IPS DF 6.9 (cell line): Measurements from ENCODE around the gene DMD.

Experiments used
- DNase-seq: peaks from one replicate; pipeline ENCODE4 v3.0.0-alpha.2; 2013; ENCODE audit warnings: low read depth, low spot score
- H3K27ac ChIP-seq: one replicate; pipeline ENCODE4 v1.5.1; 2013; ENCODE audit warnings: low read length, control low read depth
- H3K27me3 ChIP-seq: 2 replicates; pipeline ENCODE4 v1.6.1; 2013; ENCODE audit warnings: mild to moderate bottlenecking, low read length; ENCODE audit not compliant: control insufficient read depth, insufficient read depth
- H3K36me3 ChIP-seq: 2 replicates; pipeline ENCODE4 v1.6.1; 2013; ENCODE audit warnings: low read length; ENCODE audit not compliant: control insufficient read depth, insufficient read depth
- H3K4me1 ChIP-seq: 2 replicates; pipeline ENCODE4 v1.6.1; 2013; ENCODE audit warnings: low read length; ENCODE audit not compliant: control insufficient read depth, insufficient read depth
- H3K4me3 ChIP-seq: 2 replicates; pipeline ENCODE4 v1.5.1; 2013; ENCODE audit warnings: mild to moderate bottlenecking, low read length
- H3K9me3 ChIP-seq: 2 replicates; pipeline ENCODE4 v1.6.1; 2013; ENCODE audit warnings: low read length, inconsistent platforms; ENCODE audit not compliant: control insufficient read depth, insufficient read depth
- WGBS: extraction: QIAGEN DNeasy Blood & Tissue Kit; methylation state at CpG from one replicate; pipeline ENCODE4 v1.1.7; 2013; ENCODE audit warnings: mixed read lengths, missing lambda C conversion rate; ENCODE audit not compliant: insufficient read length, insufficient coverage; 5-methylcytosine and 5-hydroxymethylcytosine counted together

DMD gene

DNA sequence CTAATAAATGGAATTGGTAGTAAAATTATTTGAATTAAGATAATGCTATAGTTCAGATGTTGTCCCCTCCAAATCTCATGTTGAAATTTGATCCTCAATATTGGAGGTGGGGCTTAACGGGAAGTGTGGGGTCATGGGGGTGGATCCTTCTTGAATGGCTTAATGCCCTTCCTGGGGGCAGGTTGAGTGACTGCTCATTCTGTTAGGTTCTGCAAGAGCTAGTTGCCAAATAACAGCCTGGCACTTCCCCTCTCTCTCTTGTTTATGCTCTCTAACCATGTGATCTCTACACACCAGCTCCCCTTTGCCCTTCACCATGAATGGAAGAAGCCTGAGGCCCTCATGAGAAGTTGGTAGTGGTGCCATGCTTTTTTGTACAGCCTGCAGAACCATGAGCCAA, 1414.7 kb downstream of the DMD start:
- Histone ChIP-seq H3K36me3 (no peaks in the 10 kb centered on the region), H3K4me3 (no peak overlapping the region), H3K27me3 (no peaks in the 10 kb centered on the region), H3K4me1 (no peaks in the 10 kb centered on the region), H3K9me3 (no peaks in the 10 kb centered on the region), H3K27ac (no peak overlapping the region)
- no peak for DNase-seq
- no CpG with 5 or more reads among the region's 1 CpG for WGBS

DNA sequence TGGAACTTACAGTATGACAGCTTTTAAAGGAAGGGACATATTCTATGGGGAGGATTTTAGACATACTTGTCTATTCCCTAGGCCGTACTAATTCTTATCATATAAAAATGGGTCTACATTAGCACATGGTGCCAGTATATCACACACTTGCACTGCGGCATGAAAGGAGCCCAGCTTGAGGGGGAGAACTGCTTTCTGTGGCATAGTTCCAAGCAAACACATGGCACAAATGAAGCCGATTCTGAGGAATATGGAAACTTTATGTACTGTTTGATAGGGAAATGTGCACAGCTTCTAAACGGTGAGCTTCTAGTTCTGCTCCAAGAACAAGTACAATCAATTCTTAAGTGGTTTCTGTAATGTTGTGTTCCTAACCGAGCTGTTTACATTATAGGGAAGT, 1463.9 kb downstream of the DMD start:
- no peaks in the 10 kb centered on the region for H3K36me3 ChIP-seq
- H3K27ac ChIP-seq: no peak overlapping the region
- H3K4me3 ChIP-seq: no peak overlapping the region
- H3K9me3 ChIP-seq: no peaks in the 10 kb centered on the region
- DNase-seq: no peak
- no peaks in the 10 kb centered on the region for H3K27me3 ChIP-seq
- no peaks in the 10 kb centered on the region for H3K4me1 ChIP-seq
- no CpG with 5 or more reads among the region's 5 CpGs for WGBS

DNA sequence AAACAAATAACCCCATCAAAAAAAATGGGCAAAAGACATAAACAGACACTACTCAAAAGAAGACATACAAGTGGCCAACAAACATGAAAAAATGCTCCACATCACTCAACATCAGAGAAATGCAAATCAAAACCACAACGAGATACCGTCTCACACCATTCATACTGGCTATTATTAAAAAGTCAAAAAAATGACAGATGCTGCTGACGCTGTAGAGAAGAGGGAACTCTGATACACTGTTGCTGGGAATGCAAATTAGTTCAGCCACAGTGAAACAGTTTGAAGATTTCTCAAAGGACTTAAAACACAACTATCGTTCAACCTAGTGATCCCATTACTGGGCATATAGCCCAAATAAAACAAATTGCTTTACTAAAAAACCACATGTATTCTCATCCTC, 1468.3 kb downstream of the DMD start:
- no peak overlapping the region for H3K4me3 ChIP-seq
- WGBS: no CpG with 5 or more reads among the region's 4 CpGs
- H3K4me1 ChIP-seq: no peaks in the 10 kb centered on the region
- H3K36me3 ChIP-seq: no peaks in the 10 kb centered on the region
- no peaks in the 10 kb centered on the region for H3K9me3 ChIP-seq
- no peaks in the 10 kb centered on the region for H3K27me3 ChIP-seq
- H3K27ac ChIP-seq: no peak overlapping the region
- DNase-seq: no peak

DNA sequence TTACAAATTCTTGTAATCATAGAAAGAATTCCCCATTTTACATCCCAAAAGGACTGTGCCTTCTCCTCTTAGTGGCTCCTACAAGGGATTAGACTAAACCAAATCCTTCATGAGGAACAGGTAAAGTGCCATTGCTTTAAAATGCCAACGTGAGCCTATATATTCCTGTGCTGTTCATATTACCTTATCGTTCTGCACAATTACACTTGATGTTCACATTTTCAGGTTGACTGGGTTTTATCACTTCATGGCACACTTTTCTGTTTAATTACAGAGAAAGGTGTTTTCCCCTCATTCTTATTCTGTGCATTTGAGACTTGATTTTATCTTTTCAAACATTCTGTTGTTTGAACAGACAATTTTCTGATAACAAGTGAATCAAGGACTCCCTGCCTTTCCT, 1493.9 kb downstream of the DMD start:
- Histone ChIP-seq H3K36me3 (no peaks in the 10 kb centered on the region), H3K27ac (no peak overlapping the region), H3K4me3 (no peak overlapping the region), H3K27me3 (no peaks in the 10 kb centered on the region), H3K9me3 (no peaks in the 10 kb centered on the region), H3K4me1 (no peaks in the 10 kb centered on the region)
- WGBS: no CpG with 5 or more reads among the region's 2 CpGs
- no peak for DNase-seq

DNA sequence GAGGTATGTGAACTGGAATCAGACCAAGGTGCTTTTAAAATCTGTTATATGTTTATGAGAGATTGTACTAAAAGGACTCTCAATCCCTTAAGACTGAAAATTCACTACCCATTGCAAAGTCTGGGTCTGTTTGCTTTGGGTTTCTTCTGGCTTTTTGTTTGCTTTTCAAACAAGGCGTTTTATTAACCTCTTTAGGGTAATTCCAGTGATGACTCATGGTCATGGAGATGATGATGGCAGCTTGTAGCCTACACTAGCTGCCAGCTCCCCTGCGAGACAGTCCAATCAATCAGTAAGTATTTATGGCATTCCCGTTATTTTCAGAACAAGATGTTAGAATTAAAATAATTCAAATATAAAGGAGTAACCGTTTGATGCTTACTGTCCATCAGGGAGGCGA, 1495.7 kb downstream of the DMD start:
- no peaks in the 10 kb centered on the region for H3K4me1 ChIP-seq
- H3K9me3 ChIP-seq: no peaks in the 10 kb centered on the region
- no peak overlapping the region for H3K27ac ChIP-seq
- H3K27me3 ChIP-seq: no peaks in the 10 kb centered on the region
- DNase-seq: no peak
- no CpG with 5 or more reads among the region's 5 CpGs for WGBS
- H3K4me3 ChIP-seq: no peak overlapping the region
- H3K36me3 ChIP-seq: no peaks in the 10 kb centered on the region

DNA sequence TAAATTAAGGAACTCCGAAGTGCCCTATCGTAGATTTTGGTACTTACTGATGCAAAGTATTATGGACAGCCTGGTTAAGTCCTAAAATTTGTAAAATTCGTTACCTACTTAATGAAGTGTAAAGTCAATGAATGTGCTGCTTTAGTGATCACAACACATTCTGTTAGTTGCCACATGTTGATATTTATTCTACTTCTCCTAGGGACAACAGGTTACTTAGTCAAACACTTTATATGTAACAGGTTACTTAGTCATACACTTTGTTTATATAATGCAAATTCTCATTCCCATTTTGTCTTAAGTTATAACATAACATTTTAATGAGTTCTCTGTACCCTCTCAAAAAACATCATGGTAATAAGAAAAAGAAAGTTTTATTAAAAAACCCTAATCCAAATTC, 1496.6 kb downstream of the DMD start:
- H3K27ac ChIP-seq: no peak overlapping the region
- no CpG with 5 or more reads among the region's 3 CpGs for whole genome bisulfite sequencing
- DNase-seq: no peak

DNA sequence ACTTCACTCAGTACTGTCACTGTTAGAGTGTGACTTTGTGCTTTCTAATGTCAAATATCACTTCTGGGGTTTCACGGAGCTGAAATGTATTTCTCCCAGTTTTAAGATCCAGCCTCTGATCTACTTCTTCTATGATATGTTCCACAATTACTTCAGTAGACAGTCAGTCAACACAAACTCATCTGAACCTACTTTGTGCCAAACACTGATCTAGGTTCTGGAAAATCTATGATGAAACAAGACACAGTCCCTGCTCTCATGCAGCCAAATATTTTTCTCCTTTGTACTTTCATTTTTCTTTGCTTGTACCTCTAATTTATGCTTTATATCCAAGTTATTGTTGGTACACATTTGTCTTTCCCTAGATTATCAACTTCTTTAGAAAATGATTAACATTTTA, 1498.2 kb downstream of the DMD start:
- Histone ChIP-seq H3K27ac (no peak overlapping the region), H3K4me3 (no peak overlapping the region), H3K36me3 (no peaks in the 10 kb centered on the region), H3K4me1 (no peaks in the 10 kb centered on the region), H3K27me3 (no peaks in the 10 kb centered on the region), H3K9me3 (no peaks in the 10 kb centered on the region)
- WGBS: no CpG with 5 or more reads among the region's 1 CpG
- DNase-seq: no peak

More for the DNA sequence above, 1496.6 kb downstream of the DMD start:
- Histone ChIP-seq H3K4me3 (no peak overlapping the region), H3K9me3 (no peaks in the 10 kb centered on the region), H3K4me1 (no peaks in the 10 kb centered on the region), H3K36me3 (no peaks in the 10 kb centered on the region), H3K27me3 (no peaks in the 10 kb centered on the region)

DNA sequence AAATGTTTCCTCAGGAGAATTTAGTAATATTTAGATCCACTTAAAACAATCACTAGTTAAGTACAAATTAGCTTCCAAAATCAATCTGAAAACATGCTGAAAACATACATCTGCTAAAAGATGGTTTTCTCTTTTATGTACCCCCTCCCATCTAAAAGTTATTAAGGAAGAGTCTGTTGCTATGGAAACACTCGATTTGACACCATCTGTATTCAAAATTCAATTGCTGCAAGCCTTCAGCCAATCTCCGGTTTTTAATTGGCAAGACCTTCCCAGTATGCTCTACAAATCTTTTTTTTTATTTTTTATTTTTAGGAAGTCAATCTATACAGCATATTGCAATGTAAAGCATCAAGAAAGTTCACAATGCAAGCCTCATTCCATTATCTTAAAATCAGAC, 1500.2 kb downstream of the DMD start:
- H3K4me3 ChIP-seq: no peak overlapping the region
- H3K4me1 ChIP-seq: no peaks in the 10 kb centered on the region
- no peaks in the 10 kb centered on the region for H3K36me3 ChIP-seq
- WGBS: no CpG with 5 or more reads among the region's 2 CpGs
- DNase-seq: no peak
- no peaks in the 10 kb centered on the region for H3K27me3 ChIP-seq
- H3K9me3 ChIP-seq: no peaks in the 10 kb centered on the region
- H3K27ac ChIP-seq: no peak overlapping the region

DNA sequence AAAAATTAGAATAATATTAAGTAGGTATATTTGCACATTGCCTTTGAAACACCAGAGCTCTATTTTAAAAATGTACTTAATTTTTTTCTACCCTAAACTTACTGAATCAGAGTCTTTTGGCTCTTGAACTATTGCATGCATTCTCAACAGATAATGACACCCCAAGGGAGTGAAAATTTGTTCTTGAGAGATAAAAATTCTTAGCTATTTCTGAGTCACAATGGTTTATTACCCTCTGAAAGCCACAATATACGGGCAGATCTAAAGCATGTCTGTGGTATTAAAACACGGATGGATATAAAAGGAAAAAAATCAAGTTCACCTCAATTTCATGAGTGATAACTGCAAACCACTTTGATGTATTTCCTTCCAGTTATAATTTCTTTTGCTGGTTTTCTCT, 1503.2 kb downstream of the DMD start:
- WGBS: no CpG with 5 or more reads among the region's 2 CpGs
- Histone ChIP-seq H3K27me3 (no peaks in the 10 kb centered on the region), H3K4me1 (no peaks in the 10 kb centered on the region), H3K4me3 (no peak overlapping the region), H3K27ac (no peak overlapping the region), H3K36me3 (no peaks in the 10 kb centered on the region), H3K9me3 (no peaks in the 10 kb centered on the region)
- DNase-seq: no peak

DNA sequence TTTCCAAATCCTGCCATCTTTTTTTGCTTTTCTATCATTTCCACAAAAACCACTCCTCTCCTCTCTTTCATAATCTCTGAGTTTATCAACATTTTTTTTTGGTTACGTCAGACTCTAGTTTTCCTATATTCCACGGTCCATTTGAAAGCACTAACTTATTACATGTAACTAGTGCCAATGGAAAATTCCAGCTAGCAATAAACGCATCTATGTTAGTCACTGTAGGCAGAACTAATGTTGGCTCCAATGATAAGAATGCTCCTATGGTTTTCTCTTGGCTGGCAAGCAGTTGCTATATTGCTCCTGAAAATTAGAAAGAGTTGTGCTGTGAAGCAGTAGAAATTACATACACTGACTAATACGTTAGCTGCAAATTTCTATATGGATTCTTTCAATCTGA, 1504.9 kb downstream of the DMD start:
- Histone ChIP-seq H3K4me3 (no peak overlapping the region), H3K9me3 (no peaks in the 10 kb centered on the region), H3K4me1 (no peaks in the 10 kb centered on the region), H3K27me3 (no peaks in the 10 kb centered on the region), H3K27ac (no peak overlapping the region), H3K36me3 (no peaks in the 10 kb centered on the region)
- 100% methylated on average over 1 of the region's 4 CpGs for WGBS
- no peak for DNase-seq

DNA sequence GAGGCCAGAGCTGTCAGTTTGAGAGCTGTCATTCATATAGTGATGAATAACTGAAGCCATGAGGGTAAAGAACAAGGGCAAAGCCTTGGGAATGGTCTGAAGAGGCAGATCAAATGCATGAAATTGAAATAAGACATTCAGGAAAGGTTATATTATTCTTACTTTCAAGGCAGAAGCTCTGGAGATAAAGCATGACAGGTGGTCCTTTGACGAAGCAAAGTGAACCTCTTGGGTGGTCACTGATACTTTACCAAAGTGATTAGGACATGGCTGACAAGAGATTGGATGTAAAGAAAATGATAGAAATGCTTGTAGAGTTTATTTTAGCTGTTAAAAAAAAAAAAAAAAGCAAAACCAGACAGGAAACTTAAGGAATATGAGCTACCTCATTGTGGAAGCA, 1505.5 kb downstream of the DMD start:
- Histone ChIP-seq H3K27ac (no peak overlapping the region), H3K36me3 (no peaks in the 10 kb centered on the region), H3K27me3 (no peaks in the 10 kb centered on the region), H3K4me3 (no peak overlapping the region), H3K4me1 (no peaks in the 10 kb centered on the region), H3K9me3 (no peaks in the 10 kb centered on the region)
- WGBS: no CpG with 5 or more reads among the region's 1 CpG
- no peak for DNase-seq
